ENCODE data around the gene AGXT.

AGXT gene

DNA sequence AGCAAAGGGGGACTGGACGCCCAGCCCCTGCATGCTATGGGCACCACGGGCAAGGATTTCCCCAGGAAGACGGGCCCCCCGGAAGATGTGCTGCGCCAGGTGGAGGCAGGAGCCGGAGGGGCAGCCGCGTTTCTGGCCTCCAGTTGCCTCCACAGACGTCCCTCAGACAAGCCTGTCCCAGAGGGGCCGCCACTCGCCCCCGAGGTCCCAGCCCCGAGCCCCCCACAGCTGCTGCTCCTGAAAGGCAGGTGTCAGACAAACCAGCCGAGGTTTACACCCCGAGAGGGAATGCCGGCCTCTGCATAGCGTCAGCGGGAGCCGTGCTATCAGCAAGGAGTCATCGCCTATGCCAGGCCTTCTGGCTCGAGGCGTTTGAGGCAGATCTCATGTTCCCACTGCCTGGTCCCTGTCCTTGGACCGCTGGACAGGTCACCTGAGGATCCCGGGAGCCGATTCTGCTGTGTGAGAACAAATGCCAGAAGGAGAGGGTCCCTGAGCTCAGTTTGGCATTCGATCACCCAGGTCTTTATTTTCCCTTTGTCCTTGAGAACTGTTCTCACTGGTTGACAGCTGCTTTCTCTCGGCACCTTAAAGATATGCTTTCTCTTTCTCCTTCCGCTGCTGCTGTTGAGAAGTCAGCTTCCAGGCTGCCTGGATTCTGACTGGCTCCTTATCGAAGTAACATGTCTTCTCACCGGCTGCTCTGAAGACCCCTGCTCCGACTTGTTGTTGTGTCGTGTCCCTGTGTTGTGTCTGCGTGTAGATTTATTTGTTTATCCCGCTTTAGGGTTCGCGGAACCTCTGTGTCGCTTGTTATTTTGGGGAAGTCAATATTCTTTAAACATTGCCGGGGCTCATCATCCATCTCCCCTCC lies 58.1 kb downstream of the AGXT start:
- DNase-seq (ENCODE audit: low read depth, low spot score): no peak

DNA sequence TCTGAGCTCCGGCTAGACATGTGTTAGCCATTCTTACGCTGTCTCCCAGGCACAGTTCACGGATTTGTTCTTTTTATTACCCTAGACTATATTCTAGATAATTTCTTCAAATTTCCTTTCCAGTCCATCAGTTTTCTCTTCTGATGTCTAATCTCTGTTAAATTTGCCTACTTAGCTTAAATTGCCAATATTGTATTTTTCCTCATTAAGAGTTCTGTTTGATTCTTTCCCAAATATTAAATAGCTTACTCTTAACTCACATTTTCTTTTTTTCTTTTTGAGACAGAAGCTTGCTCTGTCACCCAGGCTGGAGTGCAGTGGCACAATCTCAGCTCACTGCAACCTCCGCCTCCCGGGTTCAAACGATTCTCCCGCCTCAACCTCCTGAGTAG lies 58.8 kb downstream of the AGXT start:
- DNase-seq (ENCODE audit: low read depth, low spot score): no peak

DNA sequence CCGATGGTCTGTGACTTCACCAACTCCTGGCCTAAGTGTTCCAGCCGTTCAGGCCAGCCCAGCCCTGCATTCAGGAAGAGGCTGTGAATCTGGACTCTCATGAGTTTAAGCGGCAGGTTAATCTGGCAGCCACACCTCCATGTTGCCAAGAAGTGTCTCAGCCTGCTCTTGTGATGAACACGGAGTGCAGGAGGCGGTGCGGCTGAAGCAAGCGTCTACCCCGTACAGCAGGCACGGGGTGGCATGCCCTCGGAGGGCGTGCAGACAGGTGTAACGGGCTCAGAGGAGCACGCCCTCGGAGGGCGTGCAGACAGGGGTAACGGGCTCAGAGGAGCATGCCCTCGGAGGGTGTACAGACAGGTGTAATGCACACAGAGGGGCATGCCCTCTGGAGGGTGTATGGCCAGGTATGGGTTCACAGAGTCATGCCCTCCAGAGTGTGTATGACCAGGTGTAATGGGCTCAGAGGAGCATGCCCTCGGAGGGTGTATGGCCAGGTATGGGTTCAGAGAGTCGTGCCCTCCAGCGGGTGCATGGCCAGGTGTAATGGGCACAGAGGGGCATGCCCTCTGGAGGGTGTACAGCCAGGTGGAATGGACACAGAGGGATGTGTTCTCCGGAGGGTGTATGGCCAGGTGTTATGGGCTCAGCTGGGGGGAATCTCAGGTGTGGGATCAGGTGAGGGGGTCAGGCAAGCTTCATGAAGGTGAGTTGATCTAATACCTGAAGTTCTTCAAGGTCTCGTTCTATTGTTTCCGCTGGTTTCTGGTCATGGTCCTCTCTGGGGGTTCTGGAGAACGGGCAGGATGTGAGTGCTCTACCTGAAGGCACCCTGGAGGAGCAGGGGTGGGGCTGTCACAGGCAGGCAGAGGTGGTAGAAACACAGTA lies 60.1 kb downstream of the AGXT start:
- no peak for DNase-seq (ENCODE audit: low read depth, low spot score)

DNA sequence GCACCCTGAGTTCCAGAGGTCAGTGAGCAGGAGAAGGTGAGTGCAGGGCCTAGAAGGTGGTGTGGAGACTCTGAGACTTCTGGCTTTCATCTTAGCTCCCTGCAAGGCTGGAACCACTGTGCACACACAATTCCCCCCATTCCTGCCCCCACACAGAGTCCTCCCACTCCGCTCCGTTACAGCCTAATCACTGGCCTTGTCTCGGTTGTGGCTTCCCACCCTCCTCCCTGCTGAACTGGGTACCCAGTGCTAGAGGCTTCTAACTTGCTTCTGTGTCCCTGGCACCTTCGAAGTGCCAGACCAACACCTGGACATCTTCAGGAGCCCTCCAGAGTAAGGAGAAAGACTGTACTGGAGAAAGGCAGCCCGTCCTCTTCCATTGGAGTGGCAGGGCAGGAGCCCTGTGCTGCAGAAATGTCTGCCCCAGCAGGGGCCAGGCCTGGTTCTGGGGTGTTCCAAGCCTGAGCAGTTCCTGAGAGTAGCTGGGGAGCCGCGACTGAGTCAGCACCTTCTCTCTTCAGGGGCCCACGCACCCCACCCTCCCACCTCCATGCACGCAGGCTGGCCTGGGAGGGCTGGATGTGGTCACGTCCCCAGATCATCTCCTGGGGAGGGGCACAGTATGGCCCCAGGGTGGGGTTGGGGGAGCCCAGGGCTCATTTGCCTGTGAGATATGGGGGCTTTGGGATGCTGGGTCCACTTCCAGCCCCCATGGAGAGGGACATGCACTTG lies 60.9 kb downstream of the AGXT start:
- no peak for DNase-seq (ENCODE audit: low read depth, low spot score)

Measured in brain pericyte (primary cell).